ENCODE results near the gene ADIRF.
"Not testable (repeated sequence)": the region's sequence is repeated elsewhere in the genome, so short reads cannot be mapped to it uniquely, and the experiment has no call there.

The ADIRF gene

GRCh38 chr10:86946213-86947155 lies 21.8 kb upstream of the ADIRF start:
- peak in 1 of 2 donors; percentile 11 for DNase-seq

- not testable (repeated sequence) for DNase-seq
Measured at GRCh38 chr10:86947806-86948205, 20.5 kb upstream of the ADIRF start.

- DNase-seq = no peak
Measured at GRCh38 chr10:86950349-86950748, 17.9 kb upstream of the ADIRF start.

GRCh38 chr10:86951184-86951761 lies 17.0 kb upstream of the ADIRF start:
- no peak for DNase-seq

- no peak for DNase-seq
Measured at GRCh38 chr10:86952106-86952505, 16.2 kb upstream of the ADIRF start.

- DNase-seq = not testable (repeated sequence)
Measured at GRCh38 chr10:86952697-86953096, 15.6 kb upstream of the ADIRF start.

GRCh38 chr10:86953747-86954680 lies 14.3 kb upstream of the ADIRF start:
- no peak for DNase-seq

- DNase-seq = no peak
Measured at GRCh38 chr10:86954681-86955500, 13.4 kb upstream of the ADIRF start.

GRCh38 chr10:86955501-86956194 lies 12.6 kb upstream of the ADIRF start:
- no peak for DNase-seq

GRCh38 chr10:86956195-86956847 lies 12.0 kb upstream of the ADIRF start:
- no peak for DNase-seq

- DNase-seq = no peak
Measured at GRCh38 chr10:86956848-86957448, 11.3 kb upstream of the ADIRF start.

GRCh38 chr10:86957471-86958115 lies 10.7 kb upstream of the ADIRF start, which contains the start of gene MMRN2:
TSS of gene MMRN2 (minus strand) at chr10:86957615. CDS start at chr10:86957541, 74 bp downstream.
- DNase-seq = no peak

GRCh38 chr10:86958116-86958900 lies 10.0 kb upstream of the ADIRF start, which contains the start of gene SNCG:
TSS of gene SNCG (plus strand) at chr10:86958599. CDS start at chr10:86958698, 99 bp downstream.
- DNase-seq = no peak

GRCh38 chr10:86958901-86959736 lies 9.2 kb upstream of the ADIRF start:
- no peak for DNase-seq

- DNase-seq = no peak
Measured at GRCh38 chr10:86959737-86960002, 8.6 kb upstream of the ADIRF start.

- DNase-seq = peak in 1 of 2 donors; percentile 44
Measured at GRCh38 chr10:86960003-86960862, 8.0 kb upstream of the ADIRF start.

- no peak for DNase-seq
Measured at GRCh38 chr10:86960863-86961434, 7.3 kb upstream of the ADIRF start.

Measured in stimulated activated CD4-positive, alpha-beta T cell treated with anti-CD3 and anti-CD28 coated beads, Interleukin-2, amount 100 ng/mL, for 24 hours (primary cell).